GM18519 (cell line): ENCODE results near the gene PDC.
A peak's percentile ranks its signal among the peaks of the same experiment; 100 is the strongest.
"Not testable (repeated sequence)": the region's sequence is repeated elsewhere in the genome, so short reads cannot be mapped to it uniquely, and the experiment has no call there.

ENCODE experiments used
- ATAC-seq: cut with Tn5 transposase; IDR thresholded peaks from one replicate; pipeline ENCODE4 v1.9.1; 2021; ENCODE audit warnings: mild to moderate bottlenecking, moderate library complexity; ENCODE audit not compliant: unreplicated experiment, low FRiP score

Gene PDC

DNA sequence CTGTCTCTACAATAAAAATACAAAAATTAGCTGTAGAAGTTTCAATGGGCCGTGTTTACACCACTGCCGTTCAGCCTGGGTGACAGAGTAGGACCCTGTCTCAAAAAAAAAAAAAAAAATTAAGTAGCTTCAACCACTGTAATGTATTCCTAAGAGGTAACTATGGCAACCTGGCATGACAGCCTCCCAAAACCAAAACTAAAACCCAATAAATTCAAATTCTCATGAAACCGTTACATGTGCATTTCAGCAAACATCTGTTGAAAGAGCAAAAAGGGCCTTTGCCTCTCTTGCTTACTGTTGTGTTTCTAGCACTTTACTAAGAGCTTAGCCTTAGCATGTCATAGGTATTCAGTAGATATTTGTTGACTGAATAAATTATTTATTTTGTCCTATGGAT lies 51.8 kb downstream of the PDC start:
- no peak for ATAC-seq

DNA sequence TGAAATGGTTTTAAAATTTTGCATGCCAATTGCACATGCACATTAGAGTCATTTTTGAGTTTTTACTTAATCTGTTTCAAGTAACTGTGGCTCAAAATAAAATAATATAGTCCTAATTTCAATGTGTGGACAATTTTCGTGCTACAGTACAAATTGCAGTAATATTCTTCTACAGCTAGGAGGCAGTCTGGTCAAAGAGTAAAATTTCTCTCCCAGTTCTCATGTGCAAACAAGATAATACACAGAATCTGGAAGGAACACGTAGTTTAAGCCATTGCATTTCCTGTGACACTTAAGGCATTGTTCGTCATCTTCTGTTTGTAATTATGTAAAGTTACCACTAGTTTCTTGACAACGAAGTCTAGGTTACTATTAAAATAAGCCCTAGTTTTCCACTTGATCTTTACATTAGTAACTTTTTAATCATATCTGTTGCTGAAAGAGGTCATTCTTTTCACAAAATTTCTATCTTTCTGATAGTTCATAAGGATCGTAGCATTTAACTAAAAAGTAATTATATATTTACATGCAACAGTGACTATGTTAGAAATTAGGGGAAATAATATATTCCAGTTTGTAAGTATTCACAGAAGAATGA lies 56.4 kb downstream of the PDC start:
- ATAC-seq: peak; percentile 54

DNA sequence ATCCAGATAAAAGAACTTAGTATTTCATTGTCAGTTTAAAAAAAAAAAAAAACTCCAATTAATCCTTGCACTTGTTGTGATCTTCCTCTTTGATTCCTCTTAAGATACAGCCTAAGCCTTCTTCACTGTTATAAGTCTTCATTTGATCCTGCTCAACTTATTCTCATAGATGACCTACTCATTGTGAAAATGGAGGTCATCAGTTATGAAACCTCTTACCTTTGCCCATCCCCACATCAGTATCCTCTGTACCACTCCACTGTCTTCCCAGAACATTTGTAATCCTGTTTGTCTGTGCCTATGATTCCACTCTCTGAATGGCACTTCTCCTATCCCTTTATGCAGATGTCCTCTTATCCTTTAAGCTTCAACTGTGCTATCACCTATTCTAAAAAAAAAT lies 57.3 kb downstream of the PDC start:
- no peak for ATAC-seq

DNA sequence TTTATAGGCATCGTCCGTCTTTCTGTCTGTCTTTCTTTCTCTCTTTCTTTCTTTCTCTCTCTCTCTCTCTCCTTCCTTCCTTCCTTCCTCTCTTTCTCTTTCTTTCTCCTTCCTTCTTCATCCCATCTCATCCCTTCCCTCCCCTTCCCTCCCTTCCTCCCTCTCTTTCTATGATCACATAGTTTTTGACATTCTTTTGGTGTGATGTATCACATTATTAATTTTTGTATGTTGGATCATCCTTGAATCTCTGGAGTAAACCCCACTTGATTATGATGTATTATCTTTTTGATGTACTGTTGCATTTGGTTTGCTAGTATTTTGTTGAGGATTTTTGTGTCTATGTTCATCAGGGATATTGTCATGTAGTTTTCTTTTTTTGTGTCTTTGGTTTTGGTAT lies 59.5 kb downstream of the PDC start:
- ATAC-seq: not testable (repeated sequence)
